GM12878 (cell line): ENCODE measurements around the gene EFHC1.

ENCODE experiments used
- BCL11A ChIP-seq: IDR thresholded peaks from 2 replicates; pipeline ENCODE4 v1.6.1; 2011; ENCODE audit warnings: low read depth, low read length
- CEBPZ ChIP-seq: fragments of 150-350 bp; IDR thresholded peaks from 2 replicates; pipeline ENCODE4 v1.6.1; 2016; ENCODE audit warnings: low read depth, low read length
- HDAC2 ChIP-seq: fragments of 200-600 bp; sonication (generic); IDR thresholded peaks from 2 replicates; pipeline ENCODE4 v1.6.1; 2017
- LARP7 ChIP-seq: fragments of 450-650 bp; IDR thresholded peaks from 2 replicates; pipeline ENCODE4 v1.6.1; 2017; ENCODE audit warnings: mild to moderate bottlenecking
- NFYA ChIP-seq: IDR thresholded peaks from 2 replicates; pipeline ENCODE4 v1.6.1; 2011; ENCODE audit warnings: low read depth, mild to moderate bottlenecking, low read length, improper control_type of control experiment, borderline replicate concordance
- TAF1 ChIP-seq: IDR thresholded peaks from 2 replicates; pipeline ENCODE4 v1.6.1; 2011; ENCODE audit warnings: mild to moderate bottlenecking, low read depth, low read length, borderline replicate concordance
- YBX1 ChIP-seq: fragments of 450-650 bp; IDR thresholded peaks from 2 replicates; pipeline ENCODE4 v1.6.1; 2016; ENCODE audit warnings: antibody characterized with exemption

- TF ChIP-seq CEBPZ: no peak
- no peak for TF ChIP-seq LARP7
- no peak for TF ChIP-seq HDAC2
- TF ChIP-seq NFYA: no peak
- no peak for TF ChIP-seq TAF1
- no peak for TF ChIP-seq YBX1
- no peak for TF ChIP-seq BCL11A
Measured at GRCh38 chr6:52385074-52385473, 35.1 kb upstream of the EFHC1 start.
